Endothelial cell of umbilical vein (primary cell): ENCODE data around the gene JARID2. TPM values are rescaled to one million over a fixed set of nuclear protein-coding genes. Genes with fewer than 3 reads are reported as not detected.

Experiments
- BruUV-seq: library from RNA; stranded (reverse); fragments of 400-500 nt; replicated peaks from 2 replicates; lab custom pipeline; 2021; lab: Mats Ljungman, UMichigan
- CTCF ChIA-PET: fragments of 300-600, 350-600 bp; sonication (Branson Sonifier 250); formaldehyde crosslinking; loops from one replicate; lab custom pipeline; 2021; ENCODE audit warnings: antibody characterized with exemption, inconsistent platforms; lab: Charles Lee
- POLR2A ChIA-PET: fragments of 300-600, 350-600 bp; sonication (Branson Sonifier 250); formaldehyde crosslinking; loops from one replicate; lab custom pipeline; 2021; ENCODE audit warnings: antibody characterized with exemption, inconsistent platforms; lab: Charles Lee
- DNase-seq: peaks from one replicate; pipeline ENCODE4 v3.0.0-alpha.2; 2011; ENCODE audit warnings: low read depth, low spot score
- FAIRE-seq: peaks from 2 replicates; lab custom pipeline; 2011; peaks lifted over from hg19 to GRCh38; lab: Jason Lieb, UNC
- H2AFZ ChIP-seq: 2 replicates; pipeline ENCODE4 v1.6.0; 2012; ENCODE audit warnings: low read depth, low read length, control low read depth, inconsistent platforms
- H3K27ac ChIP-seq: 2 replicates; pipeline ENCODE4 v1.5.1; 2011; ENCODE audit warnings: low read depth, mild to moderate bottlenecking, control low read depth, low read length, moderate library complexity; ENCODE audit not compliant: insufficient read depth
- H3K27me3 ChIP-seq, 2 experiments: 2 replicates each; pipeline versions ENCODE4 v1.6.0 to v1.6.1; 2011; ENCODE audit warnings: low read length in 2 of 2, mixed read lengths in 1 of 2; ENCODE audit not compliant: control insufficient read depth in 2 of 2, insufficient read depth in 2 of 2
- H3K36me3 ChIP-seq, 2 experiments: 2 replicates in 1 of 2; 3 replicates in 1 of 2; pipeline ENCODE4 v1.5.1; 2011; ENCODE audit warnings: low read length in 2 of 2, mild to moderate bottlenecking in 1 of 2, moderate library complexity in 1 of 2; ENCODE audit not compliant: control insufficient read depth in 2 of 2, insufficient read depth in 2 of 2; ENCODE audit errors: extremely low read depth in 1 of 2
- H3K4me1 ChIP-seq: 3 replicates; pipeline ENCODE4 v1.5.1; 2011; ENCODE audit warnings: mild to moderate bottlenecking, low read length; ENCODE audit not compliant: control insufficient read depth, insufficient read depth; ENCODE audit errors: extremely low read depth
- H3K4me2 ChIP-seq: 2 replicates; pipeline ENCODE4 v1.6.1; 2011; ENCODE audit warnings: low read length, control low read depth, mixed read lengths; ENCODE audit not compliant: insufficient read depth
- H3K4me3 ChIP-seq, 3 experiments: fragments of 200-600 bp in 1 of 3; sonication (generic), shearing (Covaris generic) in 1 of 3; replicated peaks in 1 of 3; 2 replicates each; pipeline ENCODE4 v1.5.1; 2011 to 2016; ENCODE audit warnings: control low read depth in 3 of 3, low read length in 3 of 3, mild to moderate bottlenecking in 2 of 3, inconsistent platforms in 1 of 3, low read depth in 1 of 3, moderate library complexity in 1 of 3; ENCODE audit not compliant: insufficient read depth in 1 of 3
- H3K79me2 ChIP-seq: 2 replicates; pipeline ENCODE4 v1.6.0; 2012; ENCODE audit warnings: low read length, inconsistent platforms; ENCODE audit not compliant: control insufficient read depth, insufficient read depth
- H3K9ac ChIP-seq: replicated peaks from 2 replicates; pipeline ENCODE3; 2011; ENCODE audit warnings: low read length, control low read depth; ENCODE audit not compliant: insufficient read depth; ENCODE audit errors: extremely low read depth
- H3K9me1 ChIP-seq: replicated peaks from 3 replicates; pipeline ENCODE4 v1.6.0; 2011; ENCODE audit warnings: mild to moderate bottlenecking, low read length; ENCODE audit not compliant: control insufficient read depth, insufficient read depth; ENCODE audit errors: extremely low read depth
- H3K9me3 ChIP-seq: replicated peaks from 2 replicates; pipeline ENCODE4 v1.5.1; 2012; ENCODE audit warnings: low read length, inconsistent platforms; ENCODE audit not compliant: control insufficient read depth, insufficient read depth
- H4K20me1 ChIP-seq: replicated peaks from 2 replicates; pipeline ENCODE3; 2011; ENCODE audit warnings: mild to moderate bottlenecking, low read length; ENCODE audit not compliant: control insufficient read depth, insufficient read depth; ENCODE audit errors: extremely low read depth
- CTCF ChIP-seq, 2 donors: IDR thresholded peaks; 1 replicate in 1 of 2; 2 replicates in 1 of 2; pipeline ENCODE4 v1.5.1; 2011; ENCODE audit warnings: low read length in 2 of 2, mild to moderate bottlenecking in 2 of 2, moderate library complexity in 2 of 2, control low read depth in 1 of 2, inconsistent platforms in 1 of 2, low read depth in 1 of 2; ENCODE audit not compliant: insufficient read depth in 1 of 2; ENCODE audit errors: extremely low read depth in 1 of 2
- EZH2 ChIP-seq: IDR thresholded peaks from 2 replicates; pipeline ENCODE4 v1.6.1; 2012; ENCODE audit warnings: borderline replicate concordance, low read depth, mild to moderate bottlenecking, moderate library complexity, low read length, inconsistent platforms; ENCODE audit not compliant: severe bottlenecking
- FOS ChIP-seq: IDR thresholded peaks from 2 replicates; pipeline ENCODE4 v1.6.1; 2011; ENCODE audit warnings: mild to moderate bottlenecking, low read length, moderate library complexity, borderline replicate concordance; ENCODE audit not compliant: insufficient read depth
- GATA2 ChIP-seq: IDR thresholded peaks from 2 replicates; pipeline ENCODE4 v1.7.0; 2011; ENCODE audit warnings: low read depth, mild to moderate bottlenecking, moderate library complexity, mixed read lengths, low read length; ENCODE audit not compliant: insufficient read length, insufficient read depth
- JUN ChIP-seq: IDR thresholded peaks from 2 replicates; pipeline ENCODE4 v1.6.1; 2011; ENCODE audit warnings: borderline replicate concordance, low read depth; ENCODE audit not compliant: insufficient read length, insufficient read depth
- MAX ChIP-seq: IDR thresholded peaks from 2 replicates; pipeline ENCODE4 v1.6.1; 2011; ENCODE audit not compliant: insufficient read depth, insufficient read length
- MYC ChIP-seq: IDR thresholded peaks from one replicate; pipeline ENCODE4 v1.6.1; 2011; ENCODE audit warnings: mild to moderate bottlenecking, low read depth, low read length
- POLR2A ChIP-seq: IDR thresholded peaks from 2 replicates; pipeline ENCODE4 v1.6.1; 2012; ENCODE audit warnings: low read depth, mild to moderate bottlenecking, control low read depth, low read length
- POLR2AphosphoS5 ChIP-seq: IDR thresholded peaks from 2 replicates; pipeline ENCODE4 v1.6.1; 2012; ENCODE audit warnings: low read depth, mild to moderate bottlenecking, control low read depth, low read length, moderate library complexity; ENCODE audit not compliant: insufficient read depth
- dilution Hi-C: fragments of 300-500 bp; cut with MboI; formaldehyde crosslinking; loops from one replicate; pipeline ENCODE4 v1.15.0; 2019; ENCODE audit warnings: low sequenced_read_pairs; ENCODE audit not compliant: extremely low pct_ligation_motif_present
- intact Hi-C: fragments of 100-400 bp; cut with micrococcal nuclease; formaldehyde crosslinking; loops from one replicate; pipeline ENCODE4 v1.10.0; 2022
- polyA plus RNA-seq, 4 experiments: library from polyadenylated mRNA; depleted of rRNA in 3 of 4; stranded (reverse) in 3 of 4; unstranded in 1 of 4; fragments of >200 nt; gene quantifications; 2 replicates each; pipeline versions ENCODE4 v1.2.1 to v1.2.3, GENCODE V29; 2011 to 2012; ENCODE audit warnings: missing spikeins in 1 of 4
- total RNA-seq: library from RNA; stranded (reverse); gene quantifications from 2 replicates; pipeline ENCODE4 v1.2.3, GENCODE V29; 2021

The JARID2 gene
- total and polyA plus RNA-seq, 2 donors (not counting 3 experiments of a cell fraction or from before 2014, with no cell fraction given), result 2.9 to 10.6 TPM

GRCh38 chr6:15322184-15322583, 76.3 kb downstream of the JARID2 start:
- Histone ChIP-seq H3K9me3 (no peaks in the 10 kb centered on the region), H3K79me2 (peaks cover 2% of the 10 kb centered on the region), H3K27me3 (no peaks in the 10 kb centered on the region), H3K9ac (no peak overlapping the region), H3K4me1 (peaks cover 4% of the 10 kb centered on the region), H3K27ac (no peak overlapping the region), H4K20me1 (no peaks in the 10 kb centered on the region), H2AFZ (no peak overlapping the region), H3K9me1 (no peaks in the 10 kb centered on the region), H3K4me2 (no peak overlapping the region), H3K36me3 (no peaks in the 10 kb centered on the region), H3K4me3 (no peak overlapping the region)
- CTCF ChIA-PET, result interaction anchor here (1.5 kb wide), 1 partner anchor 10 kb away, joined by 3 read pairs; no protein-coding TSS in a partner anchor
- DNase-seq (no peak), FAIRE-seq (no peak)
- no peak for TF ChIP-seq GATA2
- no peak for TF ChIP-seq POLR2A
- no peak for TF ChIP-seq MAX
- no peak for TF ChIP-seq MYC
- TF ChIP-seq CTCF (IDR thresholded peaks at IDR 0.05; ENCODE audit: extremely low read depth in 1 of 2, insufficient read depth in 1 of 2, low read depth in 1 of 2, low read length in 2 of 2), result no peak
- TF ChIP-seq EZH2, result no peak
- TF ChIP-seq POLR2AphosphoS5, result no peak
- no peak for TF ChIP-seq JUN
- no peak for TF ChIP-seq FOS
- POLR2A ChIA-PET, result interaction anchor here (0.7 kb wide), 1 partner anchor 10 kb away, joined by 10 read pairs; no protein-coding TSS in a partner anchor
- no TSS peak for BruUV-seq
- intact Hi-C loops (no loop called here), dilution Hi-C loops (no loop called here)
